IMR-90 (cell line): ENCODE results near the gene UMODL1.

ENCODE experiments used
- CEBPB ChIP-seq: IDR thresholded peaks from 2 replicates; pipeline ENCODE4 v1.6.1; 2012; ENCODE audit warnings: low read depth, low read length, improper control_type of control experiment
- CTCF ChIP-seq: conservative IDR thresholded peaks from 2 replicates; pipeline ENCODE4 v1.5.1; 2012; ENCODE audit warnings: mild to moderate bottlenecking, low read depth, low read length, improper control_type of control experiment

- TF ChIP-seq CTCF: no peak
- no peak for TF ChIP-seq CEBPB
Measured at GRCh38 chr21:42151148-42151947, 80.2 kb downstream of the UMODL1 start.
